NT2/D1 (cell line): ENCODE measurements around the gene SCP2D1.

Source experiments
- DNase-seq: peaks from one replicate; pipeline ENCODE4 v3.0.0-alpha.2; 2011; ENCODE audit warnings: low read depth, low spot score
- H3K27me3 ChIP-seq: 2 replicates; pipeline ENCODE4 v1.6.0; 2011; ENCODE audit warnings: mild to moderate bottlenecking; ENCODE audit not compliant: insufficient read length, insufficient read depth
- H3K36me3 ChIP-seq: 2 replicates; pipeline ENCODE4 v1.6.1; 2011; ENCODE audit warnings: mild to moderate bottlenecking, low read length, mixed read lengths; ENCODE audit not compliant: insufficient read depth, insufficient read length
- H3K4me1 ChIP-seq: 2 replicates; pipeline ENCODE4 v1.5.1; 2011; ENCODE audit not compliant: insufficient read depth, insufficient read length
- H3K4me3 ChIP-seq: 2 replicates; pipeline ENCODE4 v1.5.1; 2011; ENCODE audit warnings: low read depth; ENCODE audit not compliant: insufficient read length
- H3K9ac ChIP-seq: 2 replicates; pipeline ENCODE4 v1.6.0; 2011; ENCODE audit warnings: low read depth; ENCODE audit not compliant: insufficient read length
- H3K9me3 ChIP-seq: 2 replicates; pipeline ENCODE4 v1.5.1; 2011; ENCODE audit warnings: mild to moderate bottlenecking, low read length; ENCODE audit not compliant: insufficient read depth
- SUZ12 ChIP-seq: IDR thresholded peaks from 2 replicates; pipeline ENCODE4 v1.6.1; 2011; ENCODE audit not compliant: insufficient read length, insufficient read depth; ENCODE audit errors: extremely low read depth
- YY1 ChIP-seq: IDR thresholded peaks from 2 replicates; pipeline ENCODE4 v1.6.1; 2011; ENCODE audit not compliant: insufficient read length, insufficient read depth
- ZNF274 ChIP-seq: IDR thresholded peaks from 2 replicates; pipeline ENCODE4 v1.6.1; 2011; ENCODE audit warnings: mild to moderate bottlenecking, low read depth, low read length

The SCP2D1 gene

GRCh38 chr20:18853216-18853615 lies 39.6 kb downstream of the SCP2D1 start:
- Histone ChIP-seq H3K4me3 (no peak overlapping the region), H3K9ac (no peak overlapping the region), H3K36me3 (no peaks in the 10 kb centered on the region), H3K9me3 (peaks cover 31% of the 10 kb centered on the region), H3K4me1 (no peaks in the 10 kb centered on the region), H3K27me3 (no peaks in the 10 kb centered on the region)
- no peak for DNase-seq
- no peak for TF ChIP-seq SUZ12
- TF ChIP-seq ZNF274 = no peak
- TF ChIP-seq YY1 = no peak

- TF ChIP-seq ZNF274 (no peak), SUZ12 (no peak), YY1 (no peak)
- Histone ChIP-seq H3K4me1 (no peaks in the 10 kb centered on the region), H3K9me3 (peaks cover 31% of the 10 kb centered on the region), H3K27me3 (no peaks in the 10 kb centered on the region), H3K4me3 (no peak overlapping the region), H3K36me3 (no peaks in the 10 kb centered on the region), H3K9ac (no peak overlapping the region)
- no peak for DNase-seq
Observed at GRCh38 chr20:18853946-18854646, 40.5 kb downstream of the SCP2D1 start.

GRCh38 chr20:18855882-18856281 lies 42.3 kb downstream of the SCP2D1 start:
- no peak overlapping the region for H3K9ac ChIP-seq
- no peaks in the 10 kb centered on the region for H3K4me1 ChIP-seq
- no peak for DNase-seq
- no peak overlapping the region for H3K4me3 ChIP-seq
- no peaks in the 10 kb centered on the region for H3K36me3 ChIP-seq
- H3K9me3 ChIP-seq = peaks cover 31% of the 10 kb centered on the region
- no peaks in the 10 kb centered on the region for H3K27me3 ChIP-seq
- TF ChIP-seq YY1 (no peak), SUZ12 (no peak)

- H3K4me3 ChIP-seq = no peak overlapping the region
- no peaks in the 10 kb centered on the region for H3K27me3 ChIP-seq
- H3K4me1 ChIP-seq = no peaks in the 10 kb centered on the region
- H3K9ac ChIP-seq = no peak overlapping the region
- peaks cover 31% of the 10 kb centered on the region for H3K9me3 ChIP-seq
- TF ChIP-seq YY1 (no peak), ZNF274 (no peak), SUZ12 (no peak)
- peak; percentile 18 for DNase-seq
- H3K36me3 ChIP-seq = no peaks in the 10 kb centered on the region
Observed at GRCh38 chr20:18856873-18857272, 43.3 kb downstream of the SCP2D1 start.

GRCh38 chr20:18857640-18858039 lies 44.1 kb downstream of the SCP2D1 start:
- H3K36me3 ChIP-seq = no peaks in the 10 kb centered on the region

GRCh38 chr20:18858816-18859215 lies 45.2 kb downstream of the SCP2D1 start:
- H3K27me3 ChIP-seq = no peaks in the 10 kb centered on the region
- H3K9ac ChIP-seq = no peak overlapping the region
- DNase-seq = no peak
- TF ChIP-seq SUZ12 = no peak
- TF ChIP-seq YY1 = no peak
- no peak overlapping the region for H3K4me3 ChIP-seq
- no peaks in the 10 kb centered on the region for H3K4me1 ChIP-seq
- peaks cover 31% of the 10 kb centered on the region for H3K9me3 ChIP-seq
- no peaks in the 10 kb centered on the region for H3K36me3 ChIP-seq

More at GRCh38 chr20:18857640-18858039, 44.1 kb downstream of the SCP2D1 start:
- H3K4me1 ChIP-seq = no peaks in the 10 kb centered on the region
- TF ChIP-seq YY1 (no peak), SUZ12 (no peak), ZNF274 (no peak)
- H3K9me3 ChIP-seq = peaks cover 31% of the 10 kb centered on the region
- no peaks in the 10 kb centered on the region for H3K27me3 ChIP-seq
- no peak overlapping the region for H3K4me3 ChIP-seq
- H3K9ac ChIP-seq = no peak overlapping the region
- DNase-seq = no peak
